Measurements from ENCODE around the gene MYMK.

GRCh38 chr9:133493845-133494540, 30.8 kb downstream of the MYMK start:
- no peak for TF ChIP-seq JDP2 (CRISPR knock-in tag; IDR thresholded peaks at IDR 0.05; ENCODE audit: borderline replicate concordance)
- no peak for TF ChIP-seq CEBPB (IDR thresholded peaks at IDR 0.05; ENCODE audit: borderline replicate concordance, low read depth, low read length)
- TF ChIP-seq ZNF747 (CRISPR knock-in tag; IDR thresholded peaks at IDR 0.05; ENCODE audit: borderline replicate concordance), result no peak
